H1 (cell line): ENCODE measurements around the gene PAX5. TPM values are rescaled to one million over a fixed set of nuclear protein-coding genes. Genes with fewer than 3 reads are reported as not detected.

Experiments used
- CTCF ChIA-PET: fragments of 300-600 bp; sonication (Branson Sonifier 250); formaldehyde crosslinking; loops from one replicate; lab custom pipeline; 2021; ENCODE audit not compliant: partially characterized antibody; lab: Charles Lee
- POLR2A ChIA-PET: fragments of 300-600 bp; sonication (Branson Sonifier 250); formaldehyde crosslinking; loops from one replicate; lab custom pipeline; 2021; ENCODE audit warnings: inconsistent platforms; ENCODE audit not compliant: partially characterized antibody; lab: Charles Lee
- DNase-seq, 2 experiments: peaks; one replicate each; pipeline versions ENCODE4 v3.0.0 to v3.0.0-alpha.2; 2010 to 2022; ENCODE audit warnings: low spot score in 2 of 2, low read depth in 1 of 2, mixed read lengths in 1 of 2
- FAIRE-seq: peaks from 2 replicates; lab custom pipeline; 2011; peaks lifted over from hg19 to GRCh38; lab: Jason Lieb, UNC
- H2AFZ ChIP-seq: 2 replicates; pipeline ENCODE4 v1.8.1; 2012; ENCODE audit warnings: low read length, inconsistent platforms
- H2AK5ac ChIP-seq: 2 replicates; pipeline ENCODE4 v1.6.1; 2013; ENCODE audit warnings: low read depth, low read length
- H2BK120ac ChIP-seq: replicated peaks from 2 replicates; pipeline ENCODE3; 2013; ENCODE audit warnings: low read depth, low read length, inconsistent platforms
- H2BK12ac ChIP-seq: 2 replicates; pipeline ENCODE4 v1.6.1; 2013; ENCODE audit warnings: low read depth, low read length
- H2BK15ac ChIP-seq: 2 replicates; pipeline ENCODE4 v1.6.1; 2013; ENCODE audit warnings: low read length
- H2BK20ac ChIP-seq: 2 replicates; pipeline ENCODE4 v1.6.1; 2013; ENCODE audit warnings: low read length
- H2BK5ac ChIP-seq: 2 replicates; pipeline ENCODE4 v1.6.1; 2013; ENCODE audit warnings: low read depth, low read length
- H3K14ac ChIP-seq: 2 replicates; pipeline ENCODE4 v1.6.1; 2013; ENCODE audit warnings: inconsistent platforms; ENCODE audit not compliant: insufficient read length
- H3K18ac ChIP-seq: 2 replicates; pipeline ENCODE4 v1.6.1; 2013; ENCODE audit warnings: low read length; ENCODE audit errors: extremely low read depth
- H3K23ac ChIP-seq: 2 replicates; pipeline ENCODE4 v1.6.1; 2013; ENCODE audit warnings: inconsistent platforms; ENCODE audit not compliant: insufficient read length
- H3K23me2 ChIP-seq: 2 replicates; pipeline ENCODE4 v1.6.1; 2013; ENCODE audit warnings: low read depth, low read length
- H3K27ac ChIP-seq: 2 replicates; pipeline ENCODE4 v1.6.1; 2011; ENCODE audit warnings: low read depth, low read length, inconsistent platforms
- H3K27me3 ChIP-seq, 4 experiments: replicated peaks in 1 of 4; 1 replicate in 1 of 4; 2 replicates in 3 of 4; pipeline versions ENCODE4 v1.6.1 to v1.8.1; 2011 to 2013; ENCODE audit warnings: low read length in 3 of 4, mild to moderate bottlenecking in 3 of 4, inconsistent platforms in 2 of 4, mixed read lengths in 2 of 4, moderate library complexity in 1 of 4; ENCODE audit not compliant: control insufficient read depth in 3 of 4, insufficient read depth in 3 of 4; ENCODE audit errors: extremely low read depth in 1 of 4
- H3K36me3 ChIP-seq, 4 experiments: 2 replicates each; pipeline versions ENCODE4 v1.6.1 to v1.8.1; 2011 to 2013; ENCODE audit warnings: mild to moderate bottlenecking in 4 of 4, low read length in 3 of 4, moderate library complexity in 2 of 4, control low read depth in 1 of 4, inconsistent platforms in 1 of 4; ENCODE audit not compliant: insufficient read depth in 4 of 4, control insufficient read depth in 2 of 4
- H3K4ac ChIP-seq: replicated peaks from 2 replicates; pipeline ENCODE3; 2013; ENCODE audit warnings: low read length, low read depth, mixed read lengths, inconsistent platforms; ENCODE audit not compliant: insufficient read length
- H3K4me1 ChIP-seq, 4 experiments: replicated peaks in 1 of 4; 1 replicate in 1 of 4; 2 replicates in 3 of 4; pipeline versions ENCODE4 v1.6.1 to v1.8.1; 2011 to 2013; ENCODE audit warnings: low read length in 3 of 4, inconsistent platforms in 2 of 4, mixed read lengths in 1 of 4; ENCODE audit not compliant: insufficient read depth in 4 of 4, control insufficient read depth in 3 of 4
- H3K4me2 ChIP-seq, 2 experiments: 2 replicates each; pipeline versions ENCODE4 v1.6.1 to v1.8.1; 2011 to 2013; ENCODE audit warnings: low read depth in 2 of 2, low read length in 2 of 2, control low read depth in 1 of 2, inconsistent platforms in 1 of 2, mild to moderate bottlenecking in 1 of 2; ENCODE audit not compliant: insufficient read depth in 1 of 2
- H3K4me3 ChIP-seq, 4 experiments: fragments of 200-600, 300-600 bp in 1 of 4; sonication (generic), shearing (Covaris generic), sonication (Bioruptor Twin) in 1 of 4; 2 replicates each; pipeline versions ENCODE4 v1.5.1 to v1.8.1; 2011 to 2016; ENCODE audit warnings: low read length in 4 of 4, low read depth in 3 of 4, control low read depth in 2 of 4, inconsistent platforms in 2 of 4, mild to moderate bottlenecking in 2 of 4, mixed read lengths in 1 of 4, moderate library complexity in 1 of 4; ENCODE audit not compliant: insufficient read depth in 2 of 4; ENCODE audit errors: extremely low read depth in 1 of 4
- H3K56ac ChIP-seq: replicated peaks from 2 replicates; pipeline ENCODE3; 2013; ENCODE audit warnings: low read depth, mild to moderate bottlenecking, mixed read lengths, low read length, inconsistent platforms; ENCODE audit not compliant: insufficient read length
- H3K79me1 ChIP-seq: 2 replicates; pipeline ENCODE4 v1.6.1; 2013; ENCODE audit warnings: low read depth, low read length, control low read depth
- H3K79me2 ChIP-seq, 2 experiments: 2 replicates each; pipeline versions ENCODE4 v1.6.1 to v1.8.1; 2012 to 2013; ENCODE audit warnings: low read length in 2 of 2, mild to moderate bottlenecking in 2 of 2, inconsistent platforms in 1 of 2; ENCODE audit not compliant: insufficient read depth in 2 of 2, control insufficient read depth in 1 of 2
- H3K9ac ChIP-seq, 4 experiments: replicated peaks in 1 of 4; 1 replicate in 1 of 4; 2 replicates in 3 of 4; pipeline versions ENCODE4 v1.6.1 to v1.8.1; 2011 to 2013; ENCODE audit warnings: low read depth in 3 of 4, low read length in 3 of 4, control low read depth in 2 of 4, mild to moderate bottlenecking in 2 of 4, moderate library complexity in 2 of 4, inconsistent platforms in 1 of 4; ENCODE audit errors: extremely low read depth in 1 of 4
- H3K9me3 ChIP-seq, 2 experiments: 2 replicates each; pipeline versions ENCODE4 v1.6.1 to v1.8.1; 2012 to 2013; ENCODE audit warnings: mild to moderate bottlenecking in 2 of 2, moderate library complexity in 2 of 2, control low read depth in 1 of 2, inconsistent platforms in 1 of 2, low read depth in 1 of 2, low read length in 1 of 2, mixed read lengths in 1 of 2; ENCODE audit not compliant: insufficient read depth in 2 of 2
- H4K20me1 ChIP-seq, 2 experiments: replicated peaks in 1 of 2; 2 replicates each; pipeline versions ENCODE3 to v1.8.1; 2011 to 2013; ENCODE audit warnings: inconsistent platforms in 2 of 2, low read length in 2 of 2, mild to moderate bottlenecking in 1 of 2; ENCODE audit not compliant: insufficient read depth in 2 of 2, control insufficient read depth in 1 of 2
- H4K5ac ChIP-seq: 2 replicates; pipeline ENCODE4 v1.6.1; 2013; ENCODE audit warnings: low read length, low read depth, mixed read lengths, inconsistent platforms; ENCODE audit not compliant: insufficient read length
- H4K8ac ChIP-seq: 2 replicates; pipeline ENCODE4 v1.8.0; 2013; ENCODE audit warnings: mild to moderate bottlenecking, moderate library complexity, low read length, inconsistent platforms; ENCODE audit not compliant: insufficient read depth; ENCODE audit errors: extremely low read depth
- H4K91ac ChIP-seq: replicated peaks from 2 replicates; pipeline ENCODE3; 2013; ENCODE audit warnings: low read length, mixed read lengths, inconsistent platforms; ENCODE audit not compliant: insufficient read length
- ASH2L ChIP-seq: fragments of 200-600, 300-600 bp; sonication (generic); IDR thresholded peaks from one replicate; pipeline ENCODE4 v1.7.1; 2017; ENCODE audit warnings: low read length
- CHD2 ChIP-seq: IDR thresholded peaks from 2 replicates; pipeline ENCODE4 v1.6.1; 2012; ENCODE audit warnings: low read length, improper control_type of control experiment
- HDAC2 ChIP-seq, 2 experiments: fragments of 300-600 bp in 1 of 2; sonication (generic) in 1 of 2; IDR thresholded peaks; 2 replicates each; pipeline ENCODE4 v1.6.1; 2011 to 2012; ENCODE audit warnings: low read depth in 2 of 2, low read length in 2 of 2, mild to moderate bottlenecking in 2 of 2, moderate library complexity in 2 of 2, borderline replicate concordance in 1 of 2, inconsistent platforms in 1 of 2
- MAFK ChIP-seq: IDR thresholded peaks from 2 replicates; pipeline ENCODE4 v1.6.1; 2012; ENCODE audit warnings: low read depth, mild to moderate bottlenecking, improper control_type of control experiment, low read length
- NANOG ChIP-seq: IDR thresholded peaks from 2 replicates; pipeline ENCODE4 v1.6.1; 2011; ENCODE audit warnings: low read length, low read depth, mild to moderate bottlenecking, inconsistent platforms; ENCODE audit not compliant: insufficient read depth, poor library complexity, severe bottlenecking
- POLR2A ChIP-seq, 2 experiments: IDR thresholded peaks; 1 replicate in 1 of 2; 2 replicates in 1 of 2; pipeline ENCODE4 v1.6.1; 2011; ENCODE audit warnings: low read depth in 2 of 2, low read length in 2 of 2, mild to moderate bottlenecking in 2 of 2; ENCODE audit errors: control extremely low read depth in 1 of 2
- POLR2AphosphoS5 ChIP-seq: IDR thresholded peaks from 2 replicates; pipeline ENCODE4 v1.6.1; 2011; ENCODE audit warnings: low read depth, low read length
- RNF2 ChIP-seq: fragments of 200-900, 300-1000 bp; sonication (generic); IDR thresholded peaks from 2 replicates; pipeline ENCODE4 v1.7.1; 2016; ENCODE audit warnings: borderline replicate concordance, low read depth, mild to moderate bottlenecking, antibody characterized with exemption, low read length; ENCODE audit not compliant: poor library complexity, severe bottlenecking; ENCODE audit errors: missing control alignments
- RXRA ChIP-seq: IDR thresholded peaks from 2 replicates; pipeline ENCODE4 v1.6.1; 2011; ENCODE audit warnings: low read depth, mild to moderate bottlenecking, low read length, moderate library complexity; ENCODE audit not compliant: insufficient read depth
- SIN3A ChIP-seq, 2 experiments: IDR thresholded peaks in 1 of 2; conservative IDR thresholded peaks in 1 of 2; 2 replicates each; pipeline ENCODE4 v1.6.1; 2011 to 2012; ENCODE audit warnings: low read length in 2 of 2, improper control_type of control experiment in 1 of 2, low read depth in 1 of 2, mild to moderate bottlenecking in 1 of 2
- SIX5 ChIP-seq: IDR thresholded peaks from 2 replicates; pipeline ENCODE4 v1.6.1; 2011; ENCODE audit warnings: mild to moderate bottlenecking, low read depth, low read length
- SP1 ChIP-seq: IDR thresholded peaks from 2 replicates; pipeline ENCODE4 v1.6.1; 2011; ENCODE audit warnings: low read depth, low read length
- TAF1 ChIP-seq: IDR thresholded peaks from 2 replicates; pipeline ENCODE4 v1.6.1; 2011; ENCODE audit warnings: mild to moderate bottlenecking, low read depth, low read length
- TCF12 ChIP-seq: IDR thresholded peaks from 2 replicates; pipeline ENCODE4 v1.6.1; 2011; ENCODE audit warnings: low read depth, mild to moderate bottlenecking, low read length
- TEAD4 ChIP-seq: IDR thresholded peaks from 2 replicates; pipeline ENCODE4 v1.6.1; 2012; ENCODE audit warnings: low read depth, low read length, inconsistent platforms, mixed read lengths
- WGBS, 2 experiments: shearing (Covaris generic) in 1 of 2; methylation state at CpG; one replicate each; pipeline versions ENCODE4 v1.1.6 to v1.1.7; 2013 to 2015; ENCODE audit warnings: low lambda C conversion rate in 2 of 2, mixed read lengths in 2 of 2, inconsistent platforms in 1 of 2, low coverage in 1 of 2, missing lambda C conversion rate in 1 of 2; ENCODE audit not compliant: insufficient replicate concordance in 2 of 2, insufficient coverage in 1 of 2, insufficient read length in 1 of 2; ENCODE audit errors: extremely low coverage in 1 of 2, missing lambda C conversion rate in 1 of 2; 5-methylcytosine and 5-hydroxymethylcytosine counted together
- polyA plus RNA-seq, 7 experiments: library from polyadenylated mRNA; depleted of rRNA in 3 of 7; stranded (reverse) in 5 of 7; unstranded in 2 of 7; fragments of >200 nt in 5 of 7; fragments of 200-250 nt in 2 of 7; gene quantifications; 1 replicate in 5 of 7; 2 replicates in 1 of 7; 4 replicates in 1 of 7; pipeline versions ENCODE4 v1.2.1 to v1.2.3, GENCODE V29; 2011 to 2013; ENCODE audit warnings: missing spikeins in 2 of 7, mixed read lengths in 2 of 7
- total RNA-seq: library from RNA; stranded (reverse); fragmentation: NEBNext Ultra II Directional; extraction: Animal tissue kit (Norgen Biotek cat#: 25700); gene quantifications from 2 replicates; pipeline ENCODE4 v1.2.1, GENCODE V29; 2021

The PAX5 gene
- total and polyA plus RNA-seq, 2 of the 8 experiments (the other 6 are each of a cell fraction or from before 2014, with no cell fraction given): 0.29 to 0.43 TPM

DNA sequence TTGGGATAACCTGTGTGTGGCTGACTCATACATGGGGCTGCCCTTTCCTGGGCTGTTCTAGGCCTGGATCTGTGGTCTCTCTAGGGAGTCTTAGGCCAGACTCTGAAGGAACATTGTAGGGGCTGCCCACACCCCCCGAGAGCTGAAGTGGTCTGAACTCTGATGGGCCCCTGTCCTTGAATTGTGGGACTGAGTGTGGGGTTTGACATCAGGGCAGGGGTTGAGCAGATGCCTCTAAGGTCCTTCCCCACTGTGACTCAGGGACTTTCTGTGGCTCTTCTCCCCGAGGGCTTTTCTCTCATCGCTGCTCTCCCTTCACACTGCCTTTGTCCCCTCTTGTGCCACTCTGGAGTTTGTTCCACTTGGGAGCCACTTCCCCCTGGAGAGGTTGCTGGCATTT lies 246.4 kb downstream of the PAX5 start:
- WGBS, 2 experiments: 60% methylated on average over 3 of the region's 3 CpGs; no CpG with 5 or more reads in 1 of the 2 experiments
- Histone ChIP-seq H2BK5ac (no peak overlapping the region), H2BK15ac (no peak overlapping the region), H4K8ac (no peak overlapping the region), H3K4ac (no peak overlapping the region), H2BK120ac (no peak overlapping the region), H3K79me2 (no peaks in the 10 kb centered on the region), H3K9ac (no peak overlapping the region), H3K23ac (no peak overlapping the region), H3K27ac (no peak overlapping the region), H2BK20ac (no peak overlapping the region), H3K4me3 (no peak overlapping the region), H3K14ac (no peak overlapping the region), H2AFZ (no peak overlapping the region), H3K79me1 (no peaks in the 10 kb centered on the region), H3K18ac (no peak overlapping the region), H4K91ac (no peak overlapping the region), H2BK12ac (no peak overlapping the region), H3K4me1 (no peaks in the 10 kb centered on the region), H3K23me2 (no peaks in the 10 kb centered on the region; the same call in 1 of the 2 replicates), H3K4me2 (no peak overlapping the region), H3K27me3 (no peaks in the 10 kb centered on the region; a peak in 1 of 7 replicates), H2AK5ac (no peak overlapping the region), H3K9me3 (no peaks in the 10 kb centered on the region), H4K5ac (no peak overlapping the region), H3K56ac (no peak overlapping the region), H4K20me1 (no peaks in the 10 kb centered on the region), H3K36me3 (no peaks in the 10 kb centered on the region)
- ChIA-PET CTCF (interaction anchor here (1.2 to 13.4 kb wide), 10 partner anchors 9 to 122 kb away, joined by 3 to 148 read pairs (median 7); no protein-coding TSS in a partner anchor), POLR2A (no interaction called here)
- FAIRE-seq (no peak), DNase-seq (no peak)
- TF ChIP-seq POLR2AphosphoS5 (no peak), SIN3A (conservative IDR thresholded peaks at IDR 0.05 in 1 of 2, IDR thresholded peaks at IDR 0.05 in 1 of 2; ENCODE audit: low read depth in 1 of 2, low read length in 2 of 2) (no peak), RNF2 (no peak), CHD2 (no peak), ASH2L (no peak), TEAD4 (no peak), POLR2A (IDR thresholded peaks at IDR 0.05; ENCODE audit: control extremely low read depth in 1 of 2, low read depth in 2 of 2, low read length in 2 of 2) (no peak), TAF1 (no peak), HDAC2 (IDR thresholded peaks at IDR 0.05; ENCODE audit: borderline replicate concordance in 1 of 2, low read depth in 2 of 2, low read length in 2 of 2) (no peak), MAFK (no peak), RXRA (no peak), SIX5 (no peak), NANOG (no peak), TCF12 (no peak), SP1 (no peak)
